ENCODE data around the gene RASSF5. TPM values are rescaled to one million over a fixed set of nuclear protein-coding genes. Genes with fewer than 3 reads are reported as not detected.
A peak's percentile ranks its signal among the peaks of the same experiment; 100 is the strongest.

RASSF5 gene
- polyA plus RNA-seq, 2 of the 4 experiments (the other 2 are of a cell fraction) = 2.0 to 2.2 TPM

DNA sequence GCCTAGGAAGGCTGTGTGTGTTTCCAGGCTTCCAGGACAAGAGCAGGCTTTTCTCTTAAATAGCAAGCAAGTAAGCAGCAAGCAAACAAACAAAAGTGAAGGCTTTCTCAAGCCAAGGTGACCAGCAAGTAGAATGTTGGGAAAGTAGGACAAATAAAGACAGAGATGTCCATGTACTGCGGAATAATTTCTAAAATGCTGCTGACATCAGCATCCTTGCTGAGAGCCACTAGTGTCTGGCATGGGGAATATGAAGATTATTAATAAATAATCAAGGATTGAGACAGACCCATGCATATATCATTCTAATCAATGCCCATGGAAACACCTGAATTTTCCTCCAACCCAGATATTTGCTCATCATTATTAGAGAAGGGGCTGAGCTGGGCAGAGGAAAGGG is 121.6 kb downstream of the RASSF5 start:
- Histone ChIP-seq H3K9me3 (peaks cover 5% of the 10 kb centered on the region; the same call in 1 of the 3 replicates), H3K4me2 (no peak overlapping the region), H3K27ac (no peak overlapping the region), H3K4me3 (no peak overlapping the region), H3K4me1 (peaks cover 4% of the 10 kb centered on the region; the same call in 1 of the 3 replicates)
- POLR2A ChIA-PET = no interaction called here
- ATAC-seq = no peak
- TF ChIP-seq ZSCAN20 (CRISPR knock-in tag; IDR thresholded peaks at IDR 0.05) (no peak), MAFK (IDR thresholded peaks at IDR 0.05; ENCODE audit: partially characterized antibody) (peak; percentile 78)
- no peak for FAIRE-seq
- CTCF ChIA-PET = interaction anchor here (1.2 to 19.0 kb wide), 6 partner anchors 8 to 353 kb away, joined by 3 to 452 read pairs (median 30); partner anchors contain the start of gene EIF2D
- no peak for DNase-seq (ENCODE audit: low read depth in 1 of 2, low spot score in 1 of 2)
- 0% methylated on average over 1 of the region's 1 CpG for WGBS (ENCODE audit: missing lambda C conversion rate)

DNA sequence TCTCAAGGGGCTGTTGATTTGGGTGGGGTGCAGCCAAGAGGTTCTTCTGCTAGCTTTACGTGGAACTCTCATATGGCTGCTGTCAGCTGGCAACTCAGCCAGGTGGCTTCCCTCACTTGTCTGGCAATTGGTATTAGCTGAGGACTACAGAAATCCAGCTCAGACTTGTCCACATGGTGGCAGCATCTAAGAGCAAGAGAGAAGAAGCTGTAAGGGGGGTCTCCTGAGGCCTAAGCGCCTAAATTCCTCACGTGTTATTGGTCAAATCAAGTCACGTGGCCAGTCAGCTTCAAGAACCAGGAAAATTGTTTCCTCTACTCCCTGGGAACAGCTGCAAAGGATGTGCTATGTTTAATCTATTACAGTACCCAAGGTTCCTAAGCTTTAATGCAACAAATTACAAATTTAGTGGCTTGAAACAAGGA is 123.8 kb downstream of the RASSF5 start:
- no peak for FAIRE-seq
- 19% methylated on average over 4 of the region's 4 CpGs for WGBS (ENCODE audit: missing lambda C conversion rate)
- Histone ChIP-seq H3K4me3 (no peak overlapping the region), H3K4me1 (peaks cover 14% of the 10 kb centered on the region; the same call in 2 of the 3 replicates), H3K9me3 (peaks cover 5% of the 10 kb centered on the region; the same call in 1 of the 3 replicates), H3K27ac (peak overlapping the region in 1 of 2 experiments; percentile 2; a peak in 1 of 6 replicates), H3K4me2 (no peak overlapping the region)
- ATAC-seq = peak in 1 of 2 experiments; percentile 49; a peak in 3 of 6 replicates
- peak; percentile 82 to 94 for DNase-seq (ENCODE audit: low read depth in 1 of 2, low spot score in 1 of 2)
- POLR2A ChIA-PET = interaction anchor here (0.5 to 1.3 kb wide), 3 partner anchors 19 to 53 kb away, joined by 3 to 6 read pairs (median 4); partner anchors contain the start of gene EIF2D
- TF ChIP-seq, protein P1, sequence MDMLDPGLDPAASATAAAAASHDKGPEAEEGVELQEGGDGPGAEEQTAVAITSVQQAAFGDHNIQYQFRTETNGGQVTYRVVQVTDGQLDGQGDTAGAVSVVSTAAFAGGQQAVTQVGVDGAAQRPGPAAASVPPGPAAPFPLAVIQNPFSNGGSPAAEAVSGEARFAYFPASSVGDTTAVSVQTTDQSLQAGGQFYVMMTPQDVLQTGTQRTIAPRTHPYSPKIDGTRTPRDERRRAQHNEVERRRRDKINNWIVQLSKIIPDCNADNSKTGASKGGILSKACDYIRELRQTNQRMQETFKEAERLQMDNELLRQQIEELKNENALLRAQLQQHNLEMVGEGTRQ (IDR thresholded peaks at IDR 0.05) = peak; percentile 97
- TF ChIP-seq POLR2A (IDR thresholded peaks at IDR 0.05; ENCODE audit: low read length) (no peak), ESRRA (IDR thresholded peaks at IDR 0.05; ENCODE audit: borderline replicate concordance, low read length) (no peak), FOXS1 (CRISPR knock-in tag; IDR thresholded peaks at IDR 0.05) (no peak), CBX8 (IDR thresholded peaks at IDR 0.05) (no peak), MYC (IDR thresholded peaks at IDR 0.05; ENCODE audit: borderline replicate concordance, low read length) (no peak), MAFK (IDR thresholded peaks at IDR 0.05; ENCODE audit: partially characterized antibody) (no peak), CEBPB (IDR thresholded peaks at IDR 0.05) (no peak), FOSL2 (IDR thresholded peaks at IDR 0.05) (no peak), FOSL2 (CRISPR knock-in tag; IDR thresholded peaks at IDR 0.05) (no peak), HOXA7 (CRISPR knock-in tag; IDR thresholded peaks at IDR 0.05) (no peak), HDAC2 (IDR thresholded peaks at IDR 0.05) (no peak), KDM1A (IDR thresholded peaks at IDR 0.05; ENCODE audit: low read depth) (no peak), RARB (CRISPR knock-in tag; IDR thresholded peaks at IDR 0.05) (no peak), CHD4 (IDR thresholded peaks at IDR 0.05; ENCODE audit: borderline replicate concordance) (no peak), POLR2AphosphoS2 (conservative IDR thresholded peaks at IDR 0.05; ENCODE audit: low read length) (no peak), EP300 (IDR thresholded peaks at IDR 0.05) (no peak), NFE2L2 (conservative IDR thresholded peaks at IDR 0.05; ENCODE audit: low read length) (no peak), SMC3 (IDR thresholded peaks at IDR 0.05) (peak; percentile 54), RAD21 (conservative IDR thresholded peaks at IDR 0.05 in 1 of 2, IDR thresholded peaks at IDR 0.05 in 1 of 2) (peak; percentile 60 to 66), PHF8 (IDR thresholded peaks at IDR 0.05; ENCODE audit: borderline replicate concordance, low read depth) (no peak), NPAS2 (CRISPR knock-in tag; IDR thresholded peaks at IDR 0.05; ENCODE audit: borderline replicate concordance) (peak; percentile 82; the same call in 1 of the 2 replicates), CBX2 (IDR thresholded peaks at IDR 0.05; ENCODE audit: borderline replicate concordance, low read depth) (no peak)
- TF ChIP-seq, protein P2, sequence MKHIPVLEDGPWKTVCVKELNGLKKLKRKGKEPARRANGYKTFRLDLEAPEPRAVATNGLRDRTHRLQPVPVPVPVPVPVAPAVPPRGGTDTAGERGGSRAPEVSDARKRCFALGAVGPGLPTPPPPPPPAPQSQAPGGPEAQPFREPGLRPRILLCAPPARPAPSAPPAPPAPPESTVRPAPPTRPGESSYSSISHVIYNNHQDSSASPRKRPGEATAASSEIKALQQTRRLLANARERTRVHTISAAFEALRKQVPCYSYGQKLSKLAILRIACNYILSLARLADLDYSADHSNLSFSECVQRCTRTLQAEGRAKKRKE (CRISPR knock-in tag; IDR thresholded peaks at IDR 0.05; ENCODE audit: low read depth) = no peak
- TF ChIP-seq, protein P3, sequence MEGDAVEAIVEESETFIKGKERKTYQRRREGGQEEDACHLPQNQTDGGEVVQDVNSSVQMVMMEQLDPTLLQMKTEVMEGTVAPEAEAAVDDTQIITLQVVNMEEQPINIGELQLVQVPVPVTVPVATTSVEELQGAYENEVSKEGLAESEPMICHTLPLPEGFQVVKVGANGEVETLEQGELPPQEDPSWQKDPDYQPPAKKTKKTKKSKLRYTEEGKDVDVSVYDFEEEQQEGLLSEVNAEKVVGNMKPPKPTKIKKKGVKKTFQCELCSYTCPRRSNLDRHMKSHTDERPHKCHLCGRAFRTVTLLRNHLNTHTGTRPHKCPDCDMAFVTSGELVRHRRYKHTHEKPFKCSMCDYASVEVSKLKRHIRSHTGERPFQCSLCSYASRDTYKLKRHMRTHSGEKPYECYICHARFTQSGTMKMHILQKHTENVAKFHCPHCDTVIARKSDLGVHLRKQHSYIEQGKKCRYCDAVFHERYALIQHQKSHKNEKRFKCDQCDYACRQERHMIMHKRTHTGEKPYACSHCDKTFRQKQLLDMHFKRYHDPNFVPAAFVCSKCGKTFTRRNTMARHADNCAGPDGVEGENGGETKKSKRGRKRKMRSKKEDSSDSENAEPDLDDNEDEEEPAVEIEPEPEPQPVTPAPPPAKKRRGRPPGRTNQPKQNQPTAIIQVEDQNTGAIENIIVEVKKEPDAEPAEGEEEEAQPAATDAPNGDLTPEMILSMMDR (IDR thresholded peaks at IDR 0.05) = peak; percentile 63
- TF ChIP-seq, protein P4, sequence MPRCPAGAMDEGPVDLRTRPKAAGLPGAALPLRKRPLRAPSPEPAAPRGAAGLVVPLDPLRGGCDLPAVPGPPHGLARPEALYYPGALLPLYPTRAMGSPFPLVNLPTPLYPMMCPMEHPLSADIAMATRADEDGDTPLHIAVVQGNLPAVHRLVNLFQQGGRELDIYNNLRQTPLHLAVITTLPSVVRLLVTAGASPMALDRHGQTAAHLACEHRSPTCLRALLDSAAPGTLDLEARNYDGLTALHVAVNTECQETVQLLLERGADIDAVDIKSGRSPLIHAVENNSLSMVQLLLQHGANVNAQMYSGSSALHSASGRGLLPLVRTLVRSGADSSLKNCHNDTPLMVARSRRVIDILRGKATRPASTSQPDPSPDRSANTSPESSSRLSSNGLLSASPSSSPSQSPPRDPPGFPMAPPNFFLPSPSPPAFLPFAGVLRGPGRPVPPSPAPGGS (IDR thresholded peaks at IDR 0.05) = no peak
- TF ChIP-seq, protein P5, sequence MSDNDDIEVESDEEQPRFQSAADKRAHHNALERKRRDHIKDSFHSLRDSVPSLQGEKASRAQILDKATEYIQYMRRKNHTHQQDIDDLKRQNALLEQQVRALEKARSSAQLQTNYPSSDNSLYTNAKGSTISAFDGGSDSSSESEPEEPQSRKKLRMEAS (IDR thresholded peaks at IDR 0.05) = peak; percentile 27; the same call in 1 of the 2 replicates
- CTCF ChIA-PET = interaction anchor here (0.8 to 19.0 kb wide), 25 partner anchors 10 to 351 kb away, joined by 3 to 452 read pairs (median 6); partner anchors contain the start of gene EIF2D
